Astrocyte of the cerebellum (primary cell): Measurements from ENCODE around the gene NDFIP1.

Source experiments
- DNase-seq: peaks from one replicate; pipeline ENCODE4 v3.0.0-alpha.2; 2011; ENCODE audit warnings: low read depth
- H3K4me3 ChIP-seq: 2 replicates; pipeline ENCODE4 v1.5.1; 2011; ENCODE audit warnings: mild to moderate bottlenecking, low read depth, low read length, moderate library complexity
- in situ Hi-C: cut with HindIII; loops from 2 replicates; pipeline ENCODE4 v1.10.0; 2017; ENCODE audit warnings: low sequenced_read_pairs
- TF ChIP-seq, protein P1 (sequence below): IDR thresholded peaks from 2 replicates; pipeline ENCODE4 v1.5.1; 2012; ENCODE audit warnings: low read length, low read depth, moderate library complexity, mild to moderate bottlenecking; ENCODE audit errors: missing control alignments

Gene NDFIP1

DNA sequence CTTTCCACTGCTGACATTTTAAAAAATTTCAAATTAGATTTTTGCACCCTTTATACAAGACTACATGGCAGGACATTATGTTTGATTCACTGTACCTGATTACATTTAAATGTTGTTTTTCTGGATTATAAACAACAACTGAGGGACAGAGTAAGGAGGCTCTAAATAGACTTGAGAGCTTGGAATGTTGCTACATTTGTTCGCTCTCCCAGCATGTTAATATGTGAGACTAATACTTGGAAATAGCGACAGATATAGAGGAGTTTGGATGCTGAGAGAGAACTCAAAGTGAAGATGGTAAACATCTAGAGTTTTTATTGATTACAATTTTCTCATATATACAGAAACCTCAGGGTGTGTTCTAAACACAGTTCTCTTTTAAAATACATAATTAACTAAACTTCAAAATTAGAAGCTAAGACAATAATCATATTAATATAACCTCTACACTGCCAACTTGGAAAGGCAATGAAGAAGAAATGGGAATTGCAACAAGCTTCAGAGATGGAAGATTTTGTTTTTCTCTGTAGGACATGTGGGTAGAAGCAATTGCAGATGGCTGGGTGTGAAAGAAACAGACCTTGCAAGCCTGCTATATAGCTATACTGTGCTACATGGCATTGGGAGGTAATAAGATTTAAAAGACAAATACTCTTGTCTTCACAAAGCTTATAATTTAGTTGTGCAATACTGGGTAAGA lies 1.4 kb upstream of the NDFIP1 start:
- in situ Hi-C loops, result no loop called here
- TF ChIP-seq, protein P1, sequence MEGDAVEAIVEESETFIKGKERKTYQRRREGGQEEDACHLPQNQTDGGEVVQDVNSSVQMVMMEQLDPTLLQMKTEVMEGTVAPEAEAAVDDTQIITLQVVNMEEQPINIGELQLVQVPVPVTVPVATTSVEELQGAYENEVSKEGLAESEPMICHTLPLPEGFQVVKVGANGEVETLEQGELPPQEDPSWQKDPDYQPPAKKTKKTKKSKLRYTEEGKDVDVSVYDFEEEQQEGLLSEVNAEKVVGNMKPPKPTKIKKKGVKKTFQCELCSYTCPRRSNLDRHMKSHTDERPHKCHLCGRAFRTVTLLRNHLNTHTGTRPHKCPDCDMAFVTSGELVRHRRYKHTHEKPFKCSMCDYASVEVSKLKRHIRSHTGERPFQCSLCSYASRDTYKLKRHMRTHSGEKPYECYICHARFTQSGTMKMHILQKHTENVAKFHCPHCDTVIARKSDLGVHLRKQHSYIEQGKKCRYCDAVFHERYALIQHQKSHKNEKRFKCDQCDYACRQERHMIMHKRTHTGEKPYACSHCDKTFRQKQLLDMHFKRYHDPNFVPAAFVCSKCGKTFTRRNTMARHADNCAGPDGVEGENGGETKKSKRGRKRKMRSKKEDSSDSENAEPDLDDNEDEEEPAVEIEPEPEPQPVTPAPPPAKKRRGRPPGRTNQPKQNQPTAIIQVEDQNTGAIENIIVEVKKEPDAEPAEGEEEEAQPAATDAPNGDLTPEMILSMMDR, result no peak
- no peak overlapping the region for H3K4me3 ChIP-seq
- DNase-seq, result no peak

GRCh38 chr5:142107736-142108431 lies 695 bp upstream of the NDFIP1 start:
- in situ Hi-C loops, result no loop called here
- TF ChIP-seq, protein P1, result no peak
- H3K4me3 ChIP-seq, result peak overlapping the region; percentile 84
- DNase-seq, result no peak

DNA sequence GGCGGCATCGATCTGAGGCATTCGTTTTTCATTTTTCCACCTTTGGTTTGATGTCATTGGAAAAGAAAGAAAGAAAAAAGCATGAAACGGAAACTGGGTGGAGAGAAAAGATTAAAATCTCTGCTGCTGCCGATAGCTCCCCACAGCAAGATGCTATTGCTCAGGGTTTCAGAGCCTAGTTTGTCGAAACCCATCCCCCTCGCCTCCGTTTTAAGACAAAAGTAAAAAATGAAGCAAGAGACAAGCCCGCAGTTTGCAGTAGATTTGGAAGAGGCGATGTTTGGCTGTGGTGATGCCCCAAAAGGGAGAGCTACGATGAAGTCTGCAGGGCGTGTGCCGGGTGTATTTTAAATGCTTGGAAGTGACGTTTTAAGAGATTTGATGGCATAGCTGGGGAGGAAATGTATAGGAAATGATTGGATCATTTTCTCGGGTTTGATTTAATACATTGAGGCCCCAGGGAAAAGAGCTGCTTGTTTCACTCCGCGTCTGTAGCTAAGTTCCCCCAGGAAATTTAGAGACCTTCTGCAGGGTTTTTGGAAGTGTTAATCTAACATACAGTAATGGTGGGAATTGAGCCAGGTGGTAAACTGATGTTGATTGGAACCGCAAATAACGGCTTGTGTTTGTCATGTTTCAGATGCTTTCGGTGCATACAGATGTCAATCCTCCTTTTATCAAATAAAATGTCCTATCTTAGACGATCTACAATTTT lies 909 bp downstream of the NDFIP1 start:
- H3K4me3 ChIP-seq, result peak overlapping the region; percentile 84
- TF ChIP-seq, protein P1, result no peak
- no peak for DNase-seq
- in situ Hi-C loops, result no loop called here

- TF ChIP-seq, protein P1, result peak; percentile 11
- peak overlapping the region; percentile 84 for H3K4me3 ChIP-seq
- DNase-seq, result no peak
- in situ Hi-C loops, result no loop called here
Measured at GRCh38 chr5:142110046-142110531, 1.5 kb downstream of the NDFIP1 start.

DNA sequence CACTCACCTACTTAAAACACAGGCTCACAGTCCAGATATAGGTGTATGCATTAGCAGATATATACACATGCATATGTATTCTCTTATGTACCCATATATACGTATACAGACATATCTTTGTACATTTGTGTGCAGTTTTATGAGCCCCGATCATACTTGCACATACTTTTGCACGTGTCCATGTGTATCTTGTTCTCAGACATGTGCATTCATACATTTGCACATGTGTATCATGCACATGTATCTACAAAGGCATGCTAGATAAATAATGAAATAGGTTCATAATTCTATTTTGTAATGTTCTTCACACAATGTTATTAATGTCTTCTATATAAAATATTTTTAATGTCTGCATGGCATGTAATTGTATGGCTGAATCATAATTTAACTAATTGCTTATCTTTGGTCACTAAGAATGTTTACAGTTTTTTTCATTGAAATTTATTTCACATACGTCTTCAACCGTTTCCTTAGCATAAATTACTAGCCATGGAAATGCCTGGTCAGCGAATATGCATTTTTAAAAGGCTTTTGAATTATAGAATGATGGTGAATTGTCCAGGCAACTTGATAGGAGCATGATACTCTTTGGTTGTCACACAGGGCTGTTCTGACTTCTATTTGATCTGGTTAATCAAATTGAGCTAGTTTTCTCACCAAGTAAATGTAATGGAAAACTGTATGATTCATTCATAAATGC lies 2.6 kb downstream of the NDFIP1 start:
- no peak for DNase-seq
- TF ChIP-seq, protein P1, result no peak
- peak overlapping the region; percentile 16 for H3K4me3 ChIP-seq
- in situ Hi-C loops, result no loop called here

- in situ Hi-C loops, result no loop called here
- TF ChIP-seq, protein P1, result no peak
- no peak overlapping the region for H3K4me3 ChIP-seq
- no peak for DNase-seq
Measured at GRCh38 chr5:142114687-142115086, 6.1 kb downstream of the NDFIP1 start.
